Neural progenitor cell (in vitro differentiated cells): Measurements from ENCODE around the gene ALK.

Experiments
- EZH2 ChIP-seq: fragments of 200-600 bp; sonication (generic); IDR thresholded peaks from 2 replicates; pipeline ENCODE4 v1.6.1; 2017; ENCODE audit warnings: antibody characterized with exemption, mild to moderate bottlenecking, moderate library complexity
- TF ChIP-seq, protein P1 (sequence below): fragments of 200-600 bp; sonication (generic); IDR thresholded peaks from 2 replicates; pipeline ENCODE4 v1.5.1; 2017; ENCODE audit warnings: antibody characterized with exemption, mild to moderate bottlenecking

DNA sequence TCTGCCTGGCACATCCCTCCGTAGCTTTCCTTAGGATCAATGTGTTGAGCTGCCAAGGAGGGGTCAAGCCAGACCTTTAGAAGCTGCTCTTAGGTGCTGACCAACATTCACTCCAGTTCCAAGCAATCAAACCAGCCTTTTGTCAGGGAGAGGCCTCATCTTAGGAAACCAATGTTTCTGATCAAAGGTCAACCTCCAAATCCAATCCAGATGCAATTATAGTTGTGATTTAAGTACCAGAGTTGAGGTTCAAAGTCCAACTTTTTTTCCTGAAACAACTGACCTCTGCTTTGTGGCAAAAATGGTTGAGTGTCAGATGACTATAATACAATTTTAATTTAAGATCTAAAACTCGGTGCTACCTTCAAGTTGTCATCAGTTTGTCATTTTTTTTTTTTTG is 303.4 kb downstream of the ALK start:
- no peak for TF ChIP-seq EZH2
- TF ChIP-seq, protein P1, sequence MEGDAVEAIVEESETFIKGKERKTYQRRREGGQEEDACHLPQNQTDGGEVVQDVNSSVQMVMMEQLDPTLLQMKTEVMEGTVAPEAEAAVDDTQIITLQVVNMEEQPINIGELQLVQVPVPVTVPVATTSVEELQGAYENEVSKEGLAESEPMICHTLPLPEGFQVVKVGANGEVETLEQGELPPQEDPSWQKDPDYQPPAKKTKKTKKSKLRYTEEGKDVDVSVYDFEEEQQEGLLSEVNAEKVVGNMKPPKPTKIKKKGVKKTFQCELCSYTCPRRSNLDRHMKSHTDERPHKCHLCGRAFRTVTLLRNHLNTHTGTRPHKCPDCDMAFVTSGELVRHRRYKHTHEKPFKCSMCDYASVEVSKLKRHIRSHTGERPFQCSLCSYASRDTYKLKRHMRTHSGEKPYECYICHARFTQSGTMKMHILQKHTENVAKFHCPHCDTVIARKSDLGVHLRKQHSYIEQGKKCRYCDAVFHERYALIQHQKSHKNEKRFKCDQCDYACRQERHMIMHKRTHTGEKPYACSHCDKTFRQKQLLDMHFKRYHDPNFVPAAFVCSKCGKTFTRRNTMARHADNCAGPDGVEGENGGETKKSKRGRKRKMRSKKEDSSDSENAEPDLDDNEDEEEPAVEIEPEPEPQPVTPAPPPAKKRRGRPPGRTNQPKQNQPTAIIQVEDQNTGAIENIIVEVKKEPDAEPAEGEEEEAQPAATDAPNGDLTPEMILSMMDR, result no peak
